ENCODE data around the gene TSPAN32.

Gene TSPAN32

GRCh38 chr11:2258501-2259465 lies 43.0 kb upstream of the TSPAN32 start:
- no peak for TF ChIP-seq ESRRG (CRISPR knock-in tag; IDR thresholded peaks at IDR 0.05)
- no peak for ATAC-seq

GRCh38 chr11:2259466-2259830 lies 42.4 kb upstream of the TSPAN32 start:
- no peak for ATAC-seq
- TF ChIP-seq SNAI2 (CRISPR knock-in tag; IDR thresholded peaks at IDR 0.05): no peak
- no peak for TF ChIP-seq ARNTL (CRISPR knock-in tag; IDR thresholded peaks at IDR 0.05; ENCODE audit: borderline replicate concordance, low read depth)
- TF ChIP-seq GLIS3 (CRISPR knock-in tag; IDR thresholded peaks at IDR 0.05): no peak
- TF ChIP-seq ZC3H10 (CRISPR knock-in tag; IDR thresholded peaks at IDR 0.05): no peak
- no peak for TF ChIP-seq BACH2 (CRISPR knock-in tag; IDR thresholded peaks at IDR 0.05; ENCODE audit: borderline replicate concordance)
- no peak for TF ChIP-seq CSRNP3 (CRISPR knock-in tag; IDR thresholded peaks at IDR 0.05)
- TF ChIP-seq ESRRG (CRISPR knock-in tag; IDR thresholded peaks at IDR 0.05): no peak
- no peak for TF ChIP-seq ZNF70 (CRISPR knock-in tag; IDR thresholded peaks at IDR 0.05)
- TF ChIP-seq CREB5 (CRISPR knock-in tag; IDR thresholded peaks at IDR 0.05; ENCODE audit: low read depth): no peak
- no peak for TF ChIP-seq RARB (CRISPR knock-in tag; IDR thresholded peaks at IDR 0.05)
- TF ChIP-seq ZNF565 (CRISPR knock-in tag; conservative IDR thresholded peaks at IDR 0.05; ENCODE audit: low read depth): no peak
- TF ChIP-seq ZFP3 (CRISPR knock-in tag; IDR thresholded peaks at IDR 0.05): no peak
- no peak for TF ChIP-seq CSDC2 (CRISPR knock-in tag; IDR thresholded peaks at IDR 0.05)
- no peak for TF ChIP-seq TOX (CRISPR knock-in tag; IDR thresholded peaks at IDR 0.05; ENCODE audit: borderline replicate concordance)
- no peak for TF ChIP-seq TCF4 (CRISPR knock-in tag; IDR thresholded peaks at IDR 0.05; ENCODE audit: borderline replicate concordance)

- no peak for TF ChIP-seq TOX (CRISPR knock-in tag; IDR thresholded peaks at IDR 0.05; ENCODE audit: borderline replicate concordance)
- TF ChIP-seq SNAI2 (CRISPR knock-in tag; IDR thresholded peaks at IDR 0.05): no peak
- TF ChIP-seq TSHZ2 (CRISPR knock-in tag; IDR thresholded peaks at IDR 0.05): no peak
- TF ChIP-seq CSRNP3 (CRISPR knock-in tag; IDR thresholded peaks at IDR 0.05): no peak
- no peak for TF ChIP-seq GLIS3 (CRISPR knock-in tag; IDR thresholded peaks at IDR 0.05)
- TF ChIP-seq OSR1 (CRISPR knock-in tag; IDR thresholded peaks at IDR 0.05): no peak
- TF ChIP-seq ARNTL (CRISPR knock-in tag; IDR thresholded peaks at IDR 0.05; ENCODE audit: borderline replicate concordance, low read depth): no peak
- no peak for TF ChIP-seq ZNF8 (CRISPR knock-in tag; IDR thresholded peaks at IDR 0.05)
- no peak for TF ChIP-seq ZNF565 (CRISPR knock-in tag; conservative IDR thresholded peaks at IDR 0.05; ENCODE audit: low read depth)
- TF ChIP-seq POU6F1 (CRISPR knock-in tag; IDR thresholded peaks at IDR 0.05; ENCODE audit: borderline replicate concordance, low read depth): no peak
- no peak for TF ChIP-seq PPARA (CRISPR knock-in tag; IDR thresholded peaks at IDR 0.05; ENCODE audit: borderline replicate concordance)
- no peak for TF ChIP-seq CSDC2 (CRISPR knock-in tag; IDR thresholded peaks at IDR 0.05)
- no peak for TF ChIP-seq RARB (CRISPR knock-in tag; IDR thresholded peaks at IDR 0.05)
- TF ChIP-seq ESRRG (CRISPR knock-in tag; IDR thresholded peaks at IDR 0.05): no peak
- ATAC-seq: no peak
These were observed 41.8 kb upstream of the TSPAN32 start for GRCh38 chr11:2259897-2260451.

Data from SK-N-SH treated with all-trans-retinoic acid at 6 μM for 48 hours (cell line).